Measurements from ENCODE around the gene PCNX4.

- TF ChIP-seq POLR2A (IDR thresholded peaks at IDR 0.05) (no peak), CTCF (IDR thresholded peaks at IDR 0.05) (no peak)
These were observed 6.3 kb downstream of the PCNX4 start for GRCh38 chr14:60097974-60098373.

All from body of pancreas (tissue), 4 donors.